ENCODE measurements around the gene TMEM119. TPM values are rescaled to one million over a fixed set of nuclear protein-coding genes. Genes with fewer than 3 reads are reported as not detected.
A peak's percentile ranks its signal among the peaks of the same experiment; 100 is the strongest.

Gene TMEM119
- total and polyA plus RNA-seq, 10 of the 15 experiments (the other 5 are each of a cell fraction or from before 2014, with no cell fraction given): 0.11 to 0.44 (median 0.19) TPM; not detected in 5

- SMC1A ChIA-PET (ENCODE audit: uncharacterized antibody, unreplicated experiment): interaction anchor here (0.6 to 26.5 kb wide), 7 partner anchors 11 to 253 kb away, joined by 3 to 718 read pairs (median 5); partner anchors contain the start of gene SELPLG
- 1% methylated on average over 20 of the region's 20 CpGs for WGBS (ENCODE audit: insufficient coverage, insufficient replicate concordance, low lambda C conversion rate, missing lambda C conversion rate)
These were observed 36.0 kb downstream of the TMEM119 start for GRCh38 chr12:108561852-108562347.

More at GRCh38 chr12:108561852-108562347, 36.0 kb downstream of the TMEM119 start:
- peak overlapping the region; percentile 85 for H3K4me3 ChIP-seq
- H3K27ac ChIP-seq (ENCODE audit: control insufficient read depth, insufficient read depth): peak overlapping the region; percentile 98
- peaks cover 5 to 27% of the 10 kb centered on the region in 2 experiments for H3K36me3 ChIP-seq (ENCODE audit: control insufficient read depth in 2 of 2, insufficient read depth in 2 of 2, low read length in 1 of 2)
- peak overlapping the region; percentile 99 for H3K9ac ChIP-seq (ENCODE audit: control insufficient read depth, insufficient read depth, low read length)
- H3K4me2 ChIP-seq (ENCODE audit: control insufficient read depth, insufficient read depth): peak overlapping the region; percentile 89
- no TSS peak for BruUV-seq (replicated peaks)
- no peak for FAIRE-seq
- H3K27me3 ChIP-seq (replicated peaks in 1 of 2; ENCODE audit: control insufficient read depth in 2 of 2, insufficient read depth in 2 of 2, low read length in 1 of 2): no peaks in the 10 kb centered on the region
- H3K4me1 ChIP-seq (ENCODE audit: control insufficient read depth, insufficient read depth, low read length): peaks cover 35% of the 10 kb centered on the region
- ChIA-PET CTCF (interaction anchor here (0.6 to 21.5 kb wide), 13 partner anchors 9 to 532 kb away, joined by 3 to 866 read pairs (median 5); partner anchors contain the start of gene SELPLG), RAD21 (ENCODE audit: unreplicated experiment) (interaction anchor here (0.6 to 23.0 kb wide), 14 partner anchors 9 to 389 kb away, joined by 3 to 633 read pairs (median 5); partner anchors contain the start of gene SELPLG), POLR2A (interaction anchor here (0.6 to 12.2 kb wide), 13 partner anchors 10 to 79 kb away, joined by 3 to 211 read pairs (median 5); no protein-coding TSS in a partner anchor)
- H3K9me3 ChIP-seq (replicated peaks; ENCODE audit: control insufficient read depth, insufficient read depth, low read length): no peaks in the 10 kb centered on the region
- ATAC-seq: no peak
- intact Hi-C loops (cut with micrococcal nuclease; ENCODE audit: unreplicated experiment): loop anchor here (2.0 to 5.0 kb wide), 3 partner anchors 21 to 390 kb away; no protein-coding TSS in a partner anchor
- H2AFZ ChIP-seq (ENCODE audit: control insufficient read depth, low read depth, low read length): peak overlapping the region; percentile 72
- peaks cover 80% of the 10 kb centered on the region for H3K79me2 ChIP-seq (ENCODE audit: control insufficient read depth, insufficient read depth, low read length)
- DNase-seq (ENCODE audit: low read depth, low spot score): no peak
- H4K20me1 ChIP-seq (ENCODE audit: control insufficient read depth, insufficient read depth): no peaks in the 10 kb centered on the region; the same call in 1 of the 2 replicates
- no peak for TF ChIP-seq STAT1 (conservative IDR thresholded peaks at IDR 0.05)
- TF ChIP-seq NR2C2 (IDR thresholded peaks at IDR 0.05; ENCODE audit: borderline replicate concordance, control insufficient read depth, insufficient read length, low read depth): no peak
- TF ChIP-seq DPF2 (IDR thresholded peaks at IDR 0.05): peak; percentile 71; the same call in 1 of the 2 replicates
- in situ Hi-C loops (cut with MboI): loop anchor here (5.0 kb wide), 1 partner anchor 390 kb away; no protein-coding TSS in a partner anchor

Data from GM12878 (cell line).